ENCODE data around the gene CYB5R4.

Gene CYB5R4

DNA sequence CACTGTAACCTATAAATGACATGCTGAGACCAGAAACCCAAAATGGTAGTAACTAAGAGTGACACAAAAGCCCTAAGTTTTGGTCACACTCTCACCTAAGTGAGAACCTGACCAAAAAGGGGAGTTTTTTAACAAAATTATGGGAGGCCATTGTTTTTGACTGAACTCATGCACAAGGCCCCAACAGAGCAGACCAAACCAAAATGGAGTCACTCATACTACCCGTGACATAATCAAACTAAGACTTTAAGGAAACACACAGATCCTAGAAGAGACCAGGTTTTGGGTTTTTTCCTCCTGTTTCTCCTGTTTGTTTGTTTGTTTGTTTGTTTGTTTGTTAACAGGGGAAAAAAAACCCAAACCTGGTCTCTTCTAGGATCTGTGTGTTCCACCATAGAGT, 124.9 kb downstream of the CYB5R4 start:
- H3K9me2 ChIP-seq (replicated peaks; ENCODE audit: control insufficient read depth, low read length): no peaks in the 10 kb centered on the region
- TF ChIP-seq, protein P1, sequence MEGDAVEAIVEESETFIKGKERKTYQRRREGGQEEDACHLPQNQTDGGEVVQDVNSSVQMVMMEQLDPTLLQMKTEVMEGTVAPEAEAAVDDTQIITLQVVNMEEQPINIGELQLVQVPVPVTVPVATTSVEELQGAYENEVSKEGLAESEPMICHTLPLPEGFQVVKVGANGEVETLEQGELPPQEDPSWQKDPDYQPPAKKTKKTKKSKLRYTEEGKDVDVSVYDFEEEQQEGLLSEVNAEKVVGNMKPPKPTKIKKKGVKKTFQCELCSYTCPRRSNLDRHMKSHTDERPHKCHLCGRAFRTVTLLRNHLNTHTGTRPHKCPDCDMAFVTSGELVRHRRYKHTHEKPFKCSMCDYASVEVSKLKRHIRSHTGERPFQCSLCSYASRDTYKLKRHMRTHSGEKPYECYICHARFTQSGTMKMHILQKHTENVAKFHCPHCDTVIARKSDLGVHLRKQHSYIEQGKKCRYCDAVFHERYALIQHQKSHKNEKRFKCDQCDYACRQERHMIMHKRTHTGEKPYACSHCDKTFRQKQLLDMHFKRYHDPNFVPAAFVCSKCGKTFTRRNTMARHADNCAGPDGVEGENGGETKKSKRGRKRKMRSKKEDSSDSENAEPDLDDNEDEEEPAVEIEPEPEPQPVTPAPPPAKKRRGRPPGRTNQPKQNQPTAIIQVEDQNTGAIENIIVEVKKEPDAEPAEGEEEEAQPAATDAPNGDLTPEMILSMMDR (IDR thresholded peaks at IDR 0.05; ENCODE audit: low read depth, low read length, poor library complexity, severe bottlenecking): no peak
- no peak for TF ChIP-seq EZH2phosphoT487 (IDR thresholded peaks at IDR 0.05; ENCODE audit: borderline replicate concordance, low read length)

DNA sequence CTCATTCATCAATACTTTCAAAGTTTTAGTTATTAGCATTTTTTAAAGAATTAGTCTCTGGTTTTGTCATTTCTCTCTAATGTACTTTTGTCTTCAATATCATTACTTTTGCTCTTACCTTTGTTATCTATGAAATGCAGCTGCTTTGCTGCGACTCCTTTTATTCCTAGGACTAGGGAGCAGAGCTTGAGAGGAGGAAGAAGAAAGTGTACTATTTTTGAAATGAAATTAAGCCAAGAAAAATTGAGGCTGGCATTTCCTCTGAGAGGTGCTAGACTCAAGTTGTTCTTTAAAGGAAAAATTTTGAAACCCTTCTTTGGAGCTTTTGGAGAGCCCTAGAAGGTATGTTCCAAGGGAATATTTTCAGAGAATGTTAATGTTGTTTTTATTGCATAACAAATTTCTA, 125.8 kb downstream of the CYB5R4 start:
- no peaks in the 10 kb centered on the region for H4K20me1 ChIP-seq (ENCODE audit: control insufficient read depth, insufficient read depth, low read depth, low read length)
- no peaks in the 10 kb centered on the region for H3K4me1 ChIP-seq (ENCODE audit: control insufficient read depth, low read length)
- H3F3A ChIP-seq (ENCODE audit: control insufficient read depth, insufficient read depth): no peaks in the 10 kb centered on the region
- H3K4me2 ChIP-seq (ENCODE audit: low read length): no peak overlapping the region
- no peak overlapping the region for H3K4me3 ChIP-seq (ENCODE audit: low read length)
- TF ChIP-seq, protein P1 (IDR thresholded peaks at IDR 0.05; ENCODE audit: low read depth, low read length, poor library complexity, severe bottlenecking): no peak
- no peak for TF ChIP-seq EZH2phosphoT487 (IDR thresholded peaks at IDR 0.05; ENCODE audit: borderline replicate concordance, low read length)
- no peaks in the 10 kb centered on the region for H3K36me3 ChIP-seq (ENCODE audit: control insufficient read depth, low read length)
- no peaks in the 10 kb centered on the region for H3K79me2 ChIP-seq (ENCODE audit: control insufficient read depth, low read length)
- no peaks in the 10 kb centered on the region for H3K27me3 ChIP-seq (ENCODE audit: control insufficient read depth, low read length)
- H3K9me3 ChIP-seq (ENCODE audit: control insufficient read depth, insufficient read depth, low read length): no peaks in the 10 kb centered on the region
- H3K27ac ChIP-seq (ENCODE audit: low read depth, low read length): no peak overlapping the region
- no peaks in the 10 kb centered on the region for H3K9me2 ChIP-seq (replicated peaks; ENCODE audit: control insufficient read depth, low read length)

More for the DNA sequence above, 124.9 kb downstream of the CYB5R4 start:
- no peaks in the 10 kb centered on the region for H3F3A ChIP-seq (ENCODE audit: control insufficient read depth, insufficient read depth)
- H4K20me1 ChIP-seq (ENCODE audit: control insufficient read depth, insufficient read depth, low read depth, low read length): no peaks in the 10 kb centered on the region
- H3K4me1 ChIP-seq (ENCODE audit: control insufficient read depth, low read length): no peaks in the 10 kb centered on the region
- no peaks in the 10 kb centered on the region for H3K27me3 ChIP-seq (ENCODE audit: control insufficient read depth, low read length)
- no peaks in the 10 kb centered on the region for H3K79me2 ChIP-seq (ENCODE audit: control insufficient read depth, low read length)
- no peaks in the 10 kb centered on the region for H3K9me3 ChIP-seq (ENCODE audit: control insufficient read depth, insufficient read depth, low read length)
- no peak overlapping the region for H3K4me3 ChIP-seq (ENCODE audit: low read length)
- H3K27ac ChIP-seq (ENCODE audit: low read depth, low read length): no peak overlapping the region
- no peaks in the 10 kb centered on the region for H3K36me3 ChIP-seq (ENCODE audit: control insufficient read depth, low read length)
- no peak overlapping the region for H3K4me2 ChIP-seq (ENCODE audit: low read length)

DNA sequence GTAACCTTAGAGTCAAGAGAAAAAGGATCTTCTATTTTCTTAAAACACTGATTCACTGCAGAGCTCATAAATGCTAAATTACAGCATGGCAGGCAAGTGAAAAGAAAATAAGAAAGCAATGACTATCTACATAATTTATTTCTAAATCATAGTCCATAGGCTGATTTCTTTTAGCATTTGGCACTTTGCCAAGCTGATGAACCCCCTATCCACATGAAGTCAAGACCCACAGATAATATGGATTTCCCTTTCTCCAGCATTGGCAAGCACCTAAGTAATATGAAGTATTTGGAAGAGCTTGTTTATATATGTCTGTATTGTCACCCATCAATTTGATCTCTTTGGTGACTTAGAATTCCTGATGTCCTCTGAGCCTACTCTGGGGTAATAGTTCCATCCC, 126.2 kb downstream of the CYB5R4 start:
- H3K9me3 ChIP-seq (ENCODE audit: control insufficient read depth, insufficient read depth, low read length): no peaks in the 10 kb centered on the region
- H3K4me3 ChIP-seq (ENCODE audit: low read length): no peak overlapping the region
- H3K9me2 ChIP-seq (replicated peaks; ENCODE audit: control insufficient read depth, low read length): no peaks in the 10 kb centered on the region
- H3K27me3 ChIP-seq (ENCODE audit: control insufficient read depth, low read length): no peaks in the 10 kb centered on the region
- H3K27ac ChIP-seq (ENCODE audit: low read depth, low read length): no peak overlapping the region
- no peak overlapping the region for H3K4me2 ChIP-seq (ENCODE audit: low read length)
- TF ChIP-seq, protein P1 (IDR thresholded peaks at IDR 0.05; ENCODE audit: low read depth, low read length, poor library complexity, severe bottlenecking): no peak
- no peak for TF ChIP-seq EZH2phosphoT487 (IDR thresholded peaks at IDR 0.05; ENCODE audit: borderline replicate concordance, low read length)
- no peaks in the 10 kb centered on the region for H4K20me1 ChIP-seq (ENCODE audit: control insufficient read depth, insufficient read depth, low read depth, low read length)
- H3K36me3 ChIP-seq (ENCODE audit: control insufficient read depth, low read length): no peaks in the 10 kb centered on the region
- no peaks in the 10 kb centered on the region for H3K79me2 ChIP-seq (ENCODE audit: control insufficient read depth, low read length)
- no peaks in the 10 kb centered on the region for H3F3A ChIP-seq (ENCODE audit: control insufficient read depth, insufficient read depth)
- H3K4me1 ChIP-seq (ENCODE audit: control insufficient read depth, low read length): no peaks in the 10 kb centered on the region

Data from DOHH2 (cell line).